ENCODE results near the gene TRIM43B. TPM values are rescaled to one million over a fixed set of nuclear protein-coding genes. Genes with fewer than 3 reads are reported as not detected.
"Not testable (repeated sequence)": the region's sequence is repeated elsewhere in the genome, so short reads cannot be mapped to it uniquely, and the experiment has no call there.

Gene TRIM43B
- total RNA-seq, 1 experiment from 2014 or later: not detected

GRCh38 chr2:95500854-95501253 lies 16.3 kb upstream of the TRIM43B start:
- no peak for TF ChIP-seq CTCF (IDR thresholded peaks at IDR 0.05; ENCODE audit: insufficient read depth in 1 of 2, low read depth in 1 of 2, low read length in 1 of 2, severe bottlenecking in 1 of 2, unreplicated experiment in 1 of 2)
- no peaks in the 10 kb centered on the region for H3K27me3 ChIP-seq (replicated peaks; ENCODE audit: control insufficient read depth, insufficient read depth, low read length)
- Mint-ChIP-seq H3K27ac (ENCODE audit: unreplicated experiment) (no peak overlapping the region), H3K27me3 (ENCODE audit: insufficient read depth, unreplicated experiment) (peaks cover 3% of the 10 kb centered on the region), H3K9me3 (ENCODE audit: unreplicated experiment) (no peaks in the 10 kb centered on the region), H3K4me1 (ENCODE audit: low read depth, unreplicated experiment) (no peaks in the 10 kb centered on the region), H3K36me3 (ENCODE audit: insufficient read depth, unreplicated experiment) (no peaks in the 10 kb centered on the region), H3K4me3 (ENCODE audit: unreplicated experiment) (no peak overlapping the region)
- intact Hi-C loops (cut with micrococcal nuclease; ENCODE audit: unreplicated experiment): no loop called here
- no peak for DNase-seq
- ChIA-PET POLR2A (no interaction called here), CTCF (no interaction called here)
- H3K4me1 ChIP-seq: no peaks in the 10 kb centered on the region
- no TSS peak for BruUV-seq (replicated peaks)
- H3K4me3 ChIP-seq (ENCODE audit: low read depth, low read length): no peak overlapping the region
- H3K9me3 ChIP-seq: no peaks in the 10 kb centered on the region
- H3K36me3 ChIP-seq (ENCODE audit: control insufficient read depth, insufficient read depth, low read length): no peaks in the 10 kb centered on the region

GRCh38 chr2:95492076-95492475 lies 7.5 kb upstream of the TRIM43B start:
- intact Hi-C loops (cut with micrococcal nuclease; ENCODE audit: unreplicated experiment); H3K27me3 ChIP-seq (replicated peaks; ENCODE audit: control insufficient read depth, insufficient read depth, low read length); CTCF ChIA-PET; H3K27me3 Mint-ChIP-seq (ENCODE audit: insufficient read depth, unreplicated experiment); H3K4me3 Mint-ChIP-seq (ENCODE audit: unreplicated experiment); H3K36me3 ChIP-seq (ENCODE audit: control insufficient read depth, insufficient read depth, low read length); H3K4me1 ChIP-seq; H3K4me3 ChIP-seq (ENCODE audit: low read depth, low read length); H3K9me3 Mint-ChIP-seq (ENCODE audit: unreplicated experiment); BruUV-seq (replicated peaks); H3K36me3 Mint-ChIP-seq (ENCODE audit: insufficient read depth, unreplicated experiment); POLR2A ChIA-PET; H3K4me1 Mint-ChIP-seq (ENCODE audit: low read depth, unreplicated experiment); H3K9me3 ChIP-seq; H3K27ac Mint-ChIP-seq (ENCODE audit: unreplicated experiment): not testable (repeated sequence)
- peak in 1 of 2 experiments; percentile 24 for DNase-seq

GRCh38 chr2:95475025-95475424 lies 9.5 kb downstream of the TRIM43B start:
- DNase-seq; H3K36me3 Mint-ChIP-seq (ENCODE audit: insufficient read depth, unreplicated experiment); H3K36me3 ChIP-seq (ENCODE audit: control insufficient read depth, insufficient read depth, low read length); POLR2A ChIA-PET; H3K27me3 Mint-ChIP-seq (ENCODE audit: insufficient read depth, unreplicated experiment); H3K9me3 Mint-ChIP-seq (ENCODE audit: unreplicated experiment); H3K27me3 ChIP-seq (replicated peaks; ENCODE audit: control insufficient read depth, insufficient read depth, low read length); H3K27ac Mint-ChIP-seq (ENCODE audit: unreplicated experiment); CTCF ChIA-PET; H3K4me1 Mint-ChIP-seq (ENCODE audit: low read depth, unreplicated experiment); H3K4me1 ChIP-seq; intact Hi-C loops (cut with micrococcal nuclease; ENCODE audit: unreplicated experiment); BruUV-seq (replicated peaks); H3K4me3 ChIP-seq (ENCODE audit: low read depth, low read length); H3K4me3 Mint-ChIP-seq (ENCODE audit: unreplicated experiment); H3K9me3 ChIP-seq: not testable (repeated sequence)

- H3K4me3 Mint-ChIP-seq (ENCODE audit: unreplicated experiment); H3K27ac Mint-ChIP-seq (ENCODE audit: unreplicated experiment); H3K4me3 ChIP-seq (ENCODE audit: low read depth, low read length); DNase-seq; H3K36me3 Mint-ChIP-seq (ENCODE audit: insufficient read depth, unreplicated experiment); H3K9me3 Mint-ChIP-seq (ENCODE audit: unreplicated experiment); H3K36me3 ChIP-seq (ENCODE audit: control insufficient read depth, insufficient read depth, low read length); H3K4me1 ChIP-seq; intact Hi-C loops (cut with micrococcal nuclease; ENCODE audit: unreplicated experiment); H3K4me1 Mint-ChIP-seq (ENCODE audit: low read depth, unreplicated experiment); H3K27me3 ChIP-seq (replicated peaks; ENCODE audit: control insufficient read depth, insufficient read depth, low read length); CTCF ChIA-PET; POLR2A ChIA-PET; H3K27me3 Mint-ChIP-seq (ENCODE audit: insufficient read depth, unreplicated experiment); H3K9me3 ChIP-seq; BruUV-seq (replicated peaks): not testable (repeated sequence)
These were observed 16.6 kb downstream of the TRIM43B start for GRCh38 chr2:95467984-95468383.

GRCh38 chr2:95466572-95466971 lies 18.0 kb downstream of the TRIM43B start:
- H3K36me3 ChIP-seq (ENCODE audit: control insufficient read depth, insufficient read depth, low read length); CTCF ChIA-PET; POLR2A ChIA-PET; H3K27me3 ChIP-seq (replicated peaks; ENCODE audit: control insufficient read depth, insufficient read depth, low read length); DNase-seq; H3K4me3 Mint-ChIP-seq (ENCODE audit: unreplicated experiment); BruUV-seq (replicated peaks); H3K4me3 ChIP-seq (ENCODE audit: low read depth, low read length); H3K27me3 Mint-ChIP-seq (ENCODE audit: insufficient read depth, unreplicated experiment); H3K4me1 Mint-ChIP-seq (ENCODE audit: low read depth, unreplicated experiment); H3K36me3 Mint-ChIP-seq (ENCODE audit: insufficient read depth, unreplicated experiment); H3K27ac Mint-ChIP-seq (ENCODE audit: unreplicated experiment); H3K4me1 ChIP-seq; H3K9me3 ChIP-seq; intact Hi-C loops (cut with micrococcal nuclease; ENCODE audit: unreplicated experiment); H3K9me3 Mint-ChIP-seq (ENCODE audit: unreplicated experiment): not testable (repeated sequence)

- DNase-seq; H3K4me1 ChIP-seq; POLR2A ChIA-PET; H3K27ac Mint-ChIP-seq (ENCODE audit: unreplicated experiment); CTCF ChIA-PET; H3K36me3 ChIP-seq (ENCODE audit: control insufficient read depth, insufficient read depth, low read length); H3K4me3 ChIP-seq (ENCODE audit: low read depth, low read length); H3K4me1 Mint-ChIP-seq (ENCODE audit: low read depth, unreplicated experiment); H3K27me3 ChIP-seq (replicated peaks; ENCODE audit: control insufficient read depth, insufficient read depth, low read length); H3K36me3 Mint-ChIP-seq (ENCODE audit: insufficient read depth, unreplicated experiment); H3K9me3 Mint-ChIP-seq (ENCODE audit: unreplicated experiment); H3K4me3 Mint-ChIP-seq (ENCODE audit: unreplicated experiment); H3K27me3 Mint-ChIP-seq (ENCODE audit: insufficient read depth, unreplicated experiment); intact Hi-C loops (cut with micrococcal nuclease; ENCODE audit: unreplicated experiment); H3K9me3 ChIP-seq; BruUV-seq (replicated peaks): not testable (repeated sequence)
These were observed 21.3 kb downstream of the TRIM43B start for GRCh38 chr2:95463292-95463691.

- H3K36me3 ChIP-seq (ENCODE audit: control insufficient read depth, insufficient read depth, low read length); CTCF ChIA-PET; H3K4me1 Mint-ChIP-seq (ENCODE audit: low read depth, unreplicated experiment); POLR2A ChIA-PET; H3K36me3 Mint-ChIP-seq (ENCODE audit: insufficient read depth, unreplicated experiment); H3K27ac Mint-ChIP-seq (ENCODE audit: unreplicated experiment); H3K4me1 ChIP-seq; H3K9me3 Mint-ChIP-seq (ENCODE audit: unreplicated experiment); H3K27me3 Mint-ChIP-seq (ENCODE audit: insufficient read depth, unreplicated experiment); H3K9me3 ChIP-seq; H3K4me3 Mint-ChIP-seq (ENCODE audit: unreplicated experiment); BruUV-seq (replicated peaks); H3K27me3 ChIP-seq (replicated peaks; ENCODE audit: control insufficient read depth, insufficient read depth, low read length); intact Hi-C loops (cut with micrococcal nuclease; ENCODE audit: unreplicated experiment); DNase-seq; H3K4me3 ChIP-seq (ENCODE audit: low read depth, low read length): not testable (repeated sequence)
These were observed 39.2 kb downstream of the TRIM43B start for GRCh38 chr2:95445317-95445716.
